HCT116 (cell line): ENCODE results near the gene GNAS. TPM values are rescaled to one million over a fixed set of nuclear protein-coding genes. Genes with fewer than 3 reads are reported as not detected.

Experiments used
- ATAC-seq: fragments of 200-7000 bp; cut with Tn5 transposase; 2 replicates; pipeline ENCODE4 v1.9.1; 2020; ENCODE audit warnings: mild to moderate bottlenecking, moderate library complexity
- BruUV-seq: library from RNA; stranded (reverse); fragments of 400-500 nt; replicated peaks from 2 replicates; lab custom pipeline; 2021; lab: Mats Ljungman, UMichigan
- CTCF ChIA-PET: fragments of 300-600 bp; sonication (Branson Sonifier 250); formaldehyde crosslinking; loops from one replicate; lab custom pipeline; 2021; ENCODE audit warnings: antibody characterized with exemption; lab: Charles Lee
- POLR2A ChIA-PET: fragments of 300-600, 350-600 bp; sonication (Branson Sonifier 250); formaldehyde crosslinking; loops from one replicate; lab custom pipeline; 2021; ENCODE audit warnings: antibody characterized with exemption; lab: Charles Lee
- RAD21 ChIA-PET, 2 experiments: fragments of 300-600 bp; sonication (Branson Sonifier 250); formaldehyde crosslinking; loops; one replicate each; lab custom pipeline; 2023; ENCODE audit warnings: low total read pairs in 2 of 2; ENCODE audit not compliant: uncharacterized antibody in 2 of 2, unreplicated experiment in 2 of 2, low non-redundant PET in 1 of 2; lab: Charles Lee
- DNase-seq: peaks from one replicate; pipeline ENCODE4 v3.0.0-alpha.2; 2010; ENCODE audit warnings: low read depth, low spot score
- H2AFZ ChIP-seq: fragments of 200-600 bp; shearing (Covaris generic), sonication (generic); 2 replicates; pipeline ENCODE4 v1.6.1; 2017; ENCODE audit warnings: low read depth, mixed run types, mixed read lengths, antibody characterized with exemption, low read length; ENCODE audit not compliant: poor library complexity, severe bottlenecking
- H3K27ac ChIP-seq: 2 replicates; pipeline ENCODE4 v1.5.1; 2012; ENCODE audit warnings: low read depth, low read length
- H3K27me3 ChIP-seq: fragments of 200-600 bp; sonication (generic); 2 replicates; pipeline ENCODE4 v1.6.1; 2016; ENCODE audit warnings: mixed run types, low read length, mixed read lengths; ENCODE audit not compliant: insufficient read depth
- H3K36me3 ChIP-seq, 2 experiments: fragments of 200-500 bp in 1 of 2; fragments of 200-600 bp in 1 of 2; sonication (Bioruptor generic) in 1 of 2; sonication (generic) in 1 of 2; 2 replicates each; pipeline versions ENCODE4 v1.5.1 to v1.6.1; 2014 to 2016; ENCODE audit warnings: low read length in 2 of 2, inconsistent platforms in 1 of 2, mixed read lengths in 1 of 2, mixed run types in 1 of 2; ENCODE audit not compliant: insufficient read depth in 2 of 2, control insufficient read depth in 1 of 2
- H3K4me1 ChIP-seq, 2 experiments: fragments of 200-600 bp in 1 of 2; sonication (generic) in 1 of 2; 2 replicates each; pipeline versions ENCODE4 v1.5.1 to v1.6.1; 2012 to 2017; ENCODE audit warnings: low read length in 2 of 2, inconsistent platforms in 1 of 2, mild to moderate bottlenecking in 1 of 2, mixed read lengths in 1 of 2, mixed run types in 1 of 2, moderate library complexity in 1 of 2; ENCODE audit not compliant: insufficient read depth in 2 of 2, control insufficient read depth in 1 of 2
- H3K4me2 ChIP-seq: fragments of 200-600 bp; sonication (generic); 2 replicates; pipeline ENCODE4 v1.6.1; 2017; ENCODE audit warnings: mixed run types, low read length, mixed read lengths
- H3K4me3 ChIP-seq, 2 experiments: fragments of 200-600 bp in 1 of 2; sonication (generic) in 1 of 2; replicated peaks in 1 of 2; 2 replicates each; pipeline ENCODE4 v1.5.1; 2011 to 2016; ENCODE audit warnings: low read length in 2 of 2, control low read depth in 1 of 2, low read depth in 1 of 2, mild to moderate bottlenecking in 1 of 2, mixed read lengths in 1 of 2, mixed run types in 1 of 2
- H3K79me2 ChIP-seq: fragments of 200-600 bp; sonication (generic); 2 replicates; pipeline ENCODE4 v1.6.1; 2017; ENCODE audit warnings: mild to moderate bottlenecking, mixed run types, low read length, moderate library complexity, mixed read lengths; ENCODE audit not compliant: insufficient read depth
- H3K9ac ChIP-seq: fragments of 200-600 bp; sonication (generic); 2 replicates; pipeline ENCODE4 v1.6.1; 2016; ENCODE audit warnings: low read length, mixed read lengths
- H3K9me2 ChIP-seq: fragments of 200-600 bp; sonication (generic), shearing (Covaris generic); 2 replicates; pipeline ENCODE4 v1.6.1; 2017; ENCODE audit warnings: mixed run types, mild to moderate bottlenecking, moderate library complexity; ENCODE audit not compliant: insufficient read depth
- H3K9me3 ChIP-seq, 2 experiments: fragments of 200-500 bp in 1 of 2; fragments of 200-600 bp in 1 of 2; sonication (Bioruptor generic) in 1 of 2; sonication (generic) in 1 of 2; 2 replicates each; pipeline ENCODE4 v1.6.1; 2014 to 2017; ENCODE audit warnings: low read length in 2 of 2, mixed read lengths in 2 of 2, inconsistent platforms in 1 of 2, low read depth in 1 of 2, mild to moderate bottlenecking in 1 of 2, mixed run types in 1 of 2, moderate library complexity in 1 of 2; ENCODE audit not compliant: control insufficient read depth in 1 of 2, insufficient read depth in 1 of 2
- H4K20me1 ChIP-seq: fragments of 200-600 bp; sonication (generic), shearing (Covaris generic); 2 replicates; pipeline ENCODE4 v1.6.1; 2017; ENCODE audit warnings: mixed run types, mild to moderate bottlenecking, moderate library complexity; ENCODE audit not compliant: insufficient read depth
- CBX3 ChIP-seq: IDR thresholded peaks from 2 replicates; pipeline ENCODE4 v1.6.1; 2012; ENCODE audit warnings: low read depth
- ELF1 ChIP-seq: IDR thresholded peaks from 2 replicates; pipeline ENCODE4 v1.6.1; 2012; ENCODE audit warnings: low read depth, borderline replicate concordance
- FOSL1 ChIP-seq: IDR thresholded peaks from 2 replicates; pipeline ENCODE4 v1.6.1; 2012; ENCODE audit warnings: low read depth
- YY1 ChIP-seq: IDR thresholded peaks from 2 replicates; pipeline ENCODE4 v1.6.1; 2011; ENCODE audit warnings: low read length, low read depth, moderate library complexity, mild to moderate bottlenecking; ENCODE audit not compliant: insufficient replicate concordance; ENCODE audit errors: extremely low read depth
- ZFX ChIP-seq: fragments of 450-650 bp; IDR thresholded peaks from 2 replicates; pipeline ENCODE4 v1.6.1; 2017
- intact Hi-C: fragments of 100-400 bp; cut with micrococcal nuclease; formaldehyde crosslinking; loops from 2 replicates; pipeline ENCODE4 v1.10.0; 2022
- total RNA-seq: library from RNA; stranded (reverse); gene quantifications from one replicate; pipeline ENCODE4 v1.2.1, GENCODE V29; 2021; ENCODE audit not compliant: unreplicated experiment
- TF ChIP-seq, protein P1 (sequence below): IDR thresholded peaks from 2 replicates; pipeline ENCODE4 v1.6.1; 2012; ENCODE audit warnings: low read depth
- TF ChIP-seq, protein P2 (sequence below): IDR thresholded peaks from 2 replicates; pipeline ENCODE4 v1.6.1; 2011; ENCODE audit warnings: mild to moderate bottlenecking, low read length, moderate library complexity; ENCODE audit not compliant: insufficient replicate concordance; ENCODE audit errors: extremely low read depth

Gene GNAS
- total RNA-seq, 1 experiment from 2014 or later = 699 TPM

- ChIA-PET RAD21 (no interaction called here), POLR2A (no interaction called here), CTCF (no interaction called here)
- no peaks in the 10 kb centered on the region for H3K9me3 ChIP-seq
- H3K4me2 ChIP-seq = no peak overlapping the region
- no TSS peak for BruUV-seq
- no peaks in the 10 kb centered on the region for H3K27me3 ChIP-seq
- no peaks in the 10 kb centered on the region for H3K79me2 ChIP-seq
- no peak overlapping the region for H3K9ac ChIP-seq
- intact Hi-C loops = no loop called here
- ATAC-seq (no peak), DNase-seq (no peak)
- peaks cover 0 to 5% of the 10 kb centered on the region in 2 experiments; a peak in 3 of 4 replicates for H3K4me1 ChIP-seq
- H3K27ac ChIP-seq = no peak overlapping the region
- no peak overlapping the region for H3K4me3 ChIP-seq
- no peaks in the 10 kb centered on the region for H3K36me3 ChIP-seq
- H4K20me1 ChIP-seq = no peaks in the 10 kb centered on the region
- no peaks in the 10 kb centered on the region for H3K9me2 ChIP-seq
- H2AFZ ChIP-seq = no peak overlapping the region
- TF ChIP-seq YY1 (no peak), ELF1 (no peak), CBX3 (no peak), ZFX (no peak), FOSL1 (no peak)
- TF ChIP-seq, protein P1, sequence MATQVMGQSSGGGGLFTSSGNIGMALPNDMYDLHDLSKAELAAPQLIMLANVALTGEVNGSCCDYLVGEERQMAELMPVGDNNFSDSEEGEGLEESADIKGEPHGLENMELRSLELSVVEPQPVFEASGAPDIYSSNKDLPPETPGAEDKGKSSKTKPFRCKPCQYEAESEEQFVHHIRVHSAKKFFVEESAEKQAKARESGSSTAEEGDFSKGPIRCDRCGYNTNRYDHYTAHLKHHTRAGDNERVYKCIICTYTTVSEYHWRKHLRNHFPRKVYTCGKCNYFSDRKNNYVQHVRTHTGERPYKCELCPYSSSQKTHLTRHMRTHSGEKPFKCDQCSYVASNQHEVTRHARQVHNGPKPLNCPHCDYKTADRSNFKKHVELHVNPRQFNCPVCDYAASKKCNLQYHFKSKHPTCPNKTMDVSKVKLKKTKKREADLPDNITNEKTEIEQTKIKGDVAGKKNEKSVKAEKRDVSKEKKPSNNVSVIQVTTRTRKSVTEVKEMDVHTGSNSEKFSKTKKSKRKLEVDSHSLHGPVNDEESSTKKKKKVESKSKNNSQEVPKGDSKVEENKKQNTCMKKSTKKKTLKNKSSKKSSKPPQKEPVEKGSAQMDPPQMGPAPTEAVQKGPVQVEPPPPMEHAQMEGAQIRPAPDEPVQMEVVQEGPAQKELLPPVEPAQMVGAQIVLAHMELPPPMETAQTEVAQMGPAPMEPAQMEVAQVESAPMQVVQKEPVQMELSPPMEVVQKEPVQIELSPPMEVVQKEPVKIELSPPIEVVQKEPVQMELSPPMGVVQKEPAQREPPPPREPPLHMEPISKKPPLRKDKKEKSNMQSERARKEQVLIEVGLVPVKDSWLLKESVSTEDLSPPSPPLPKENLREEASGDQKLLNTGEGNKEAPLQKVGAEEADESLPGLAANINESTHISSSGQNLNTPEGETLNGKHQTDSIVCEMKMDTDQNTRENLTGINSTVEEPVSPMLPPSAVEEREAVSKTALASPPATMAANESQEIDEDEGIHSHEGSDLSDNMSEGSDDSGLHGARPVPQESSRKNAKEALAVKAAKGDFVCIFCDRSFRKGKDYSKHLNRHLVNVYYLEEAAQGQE = no peak
- TF ChIP-seq, protein P2, sequence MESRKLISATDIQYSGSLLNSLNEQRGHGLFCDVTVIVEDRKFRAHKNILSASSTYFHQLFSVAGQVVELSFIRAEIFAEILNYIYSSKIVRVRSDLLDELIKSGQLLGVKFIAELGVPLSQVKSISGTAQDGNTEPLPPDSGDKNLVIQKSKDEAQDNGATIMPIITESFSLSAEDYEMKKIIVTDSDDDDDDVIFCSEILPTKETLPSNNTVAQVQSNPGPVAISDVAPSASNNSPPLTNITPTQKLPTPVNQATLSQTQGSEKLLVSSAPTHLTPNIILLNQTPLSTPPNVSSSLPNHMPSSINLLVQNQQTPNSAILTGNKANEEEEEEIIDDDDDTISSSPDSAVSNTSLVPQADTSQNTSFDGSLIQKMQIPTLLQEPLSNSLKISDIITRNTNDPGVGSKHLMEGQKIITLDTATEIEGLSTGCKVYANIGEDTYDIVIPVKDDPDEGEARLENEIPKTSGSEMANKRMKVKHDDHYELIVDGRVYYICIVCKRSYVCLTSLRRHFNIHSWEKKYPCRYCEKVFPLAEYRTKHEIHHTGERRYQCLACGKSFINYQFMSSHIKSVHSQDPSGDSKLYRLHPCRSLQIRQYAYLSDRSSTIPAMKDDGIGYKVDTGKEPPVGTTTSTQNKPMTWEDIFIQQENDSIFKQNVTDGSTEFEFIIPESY = no peak
These were observed 69.0 kb downstream of the GNAS start for GRCh38 chr20:58921564-58921963.
